Measurements from ENCODE around the gene SYNE4. TPM values are rescaled to one million over a fixed set of nuclear protein-coding genes. Genes with fewer than 3 reads are reported as not detected.

Gene SYNE4
- total and polyA plus RNA-seq, 2 of the 4 experiments (the other 2 are of a cell fraction) = 0.27 TPM; not detected in 1

DNA sequence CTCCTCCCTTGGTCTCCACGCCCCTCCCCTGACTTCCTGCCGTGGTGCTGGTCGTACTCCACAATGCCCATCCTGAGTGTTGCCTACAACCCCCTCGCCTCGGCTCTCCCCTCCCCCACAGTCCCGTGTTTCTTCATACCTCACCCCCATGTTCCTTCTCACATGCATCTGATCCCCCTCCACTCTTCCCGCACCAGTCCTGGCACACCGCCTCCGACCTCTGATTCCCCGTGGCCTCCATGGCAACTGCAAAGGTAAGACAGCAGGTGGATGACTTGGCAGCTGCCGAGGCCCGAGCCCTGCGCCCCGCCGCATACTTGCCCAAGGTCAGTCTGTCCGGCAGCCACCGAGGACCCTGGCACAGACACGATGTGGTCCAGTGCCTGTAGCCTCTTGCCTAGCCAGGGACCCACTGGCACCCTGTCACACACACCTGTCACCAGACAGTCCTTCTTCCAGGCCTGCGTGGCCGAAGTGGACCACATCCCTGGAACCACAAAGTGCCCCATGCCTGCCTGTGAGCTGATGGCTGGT is 29.7 kb downstream of the SYNE4 start:
- dilution Hi-C loops (cut with HindIII; ENCODE audit: low sequenced_read_pairs, unreplicated experiment) (no loop called here), intact Hi-C loops (cut with micrococcal nuclease) (no loop called here), in situ Hi-C loops (cut with MboI; ENCODE audit: low sequenced_read_pairs) (no loop called here)
- WGBS, 2 experiments (ENCODE audit: extremely low coverage in 2 of 2, insufficient read length in 1 of 2) = 47% methylated on average over 16 of the region's 20 CpGs; no CpG with 5 or more reads in 1 of the 2 experiments
- Histone ChIP-seq H3K14ac (replicated peaks; ENCODE audit: low read depth, low read length) (no peak overlapping the region), H4K20me1 (ENCODE audit: insufficient read depth, low read length) (no peaks in the 10 kb centered on the region), H2BK120ac (ENCODE audit: low read depth, low read length) (no peak overlapping the region), H3K9ac (ENCODE audit: low read depth, low read length) (no peak overlapping the region), H3K79me1 (ENCODE audit: low read depth in 1 of 2, low read length in 2 of 2) (no peaks in the 10 kb centered on the region), H3K9me1 (ENCODE audit: insufficient read depth, low read length) (no peaks in the 10 kb centered on the region), H3K18ac (ENCODE audit: low read depth, low read length) (no peak overlapping the region), H2AK5ac (ENCODE audit: low read depth, low read length) (no peak overlapping the region), H4K8ac (ENCODE audit: low read depth in 2 of 2, low read length in 2 of 2) (no peak overlapping the region), H3K4me1 (ENCODE audit: control insufficient read depth, insufficient read depth, low read length) (no peaks in the 10 kb centered on the region), H4K5ac (ENCODE audit: low read depth, low read length) (no peak overlapping the region), H3K9me3 (ENCODE audit: control insufficient read depth, insufficient read depth, low read length) (no peaks in the 10 kb centered on the region), H3K4ac (ENCODE audit: low read depth, low read length) (no peak overlapping the region), H2BK5ac (ENCODE audit: low read depth, low read length, poor library complexity, severe bottlenecking) (no peak overlapping the region), H2AFZ (replicated peaks; ENCODE audit: low read length, poor library complexity) (no peak overlapping the region), H2BK20ac (ENCODE audit: low read depth, low read length) (no peak overlapping the region), H4K91ac (ENCODE audit: insufficient read depth, low read depth, low read length) (no peak overlapping the region), H3K23ac (ENCODE audit: low read depth, low read length) (no peak overlapping the region), H3K4me3 (ENCODE audit: insufficient read depth, low read depth, low read length) (no peak overlapping the region), H3K4me2 (ENCODE audit: low read depth, low read length) (no peak overlapping the region), H3K36me3 (ENCODE audit: control insufficient read depth, insufficient read depth, low read length) (no peaks in the 10 kb centered on the region), H2BK15ac (ENCODE audit: low read depth, low read length) (no peak overlapping the region), H3K56ac (ENCODE audit: extremely low read depth, insufficient read depth, low read length) (no peak overlapping the region), H2AK9ac (replicated peaks; ENCODE audit: low read depth, low read length, poor library complexity) (no peak overlapping the region), H3K27me3 (ENCODE audit: control insufficient read depth, insufficient read depth, low read length) (peaks cover 17% of the 10 kb centered on the region), H3K27ac (ENCODE audit: insufficient read depth, low read length) (no peak overlapping the region)
- ChIA-PET CTCF (no interaction called here), POLR2A (ENCODE audit: unreplicated experiment) (no interaction called here)
- no peak for TF ChIP-seq CEBPB (IDR thresholded peaks at IDR 0.05; ENCODE audit: low read depth, low read length)
- no peak for TF ChIP-seq MAFK (IDR thresholded peaks at IDR 0.05; ENCODE audit: low read depth, low read length)
- no peak for TF ChIP-seq FOS (IDR thresholded peaks at IDR 0.05; ENCODE audit: low read depth, low read length)
- TF ChIP-seq NFE2L2 (IDR thresholded peaks at IDR 0.05; ENCODE audit: low read depth, low read length) = no peak
- TF ChIP-seq BHLHE40 (IDR thresholded peaks at IDR 0.05; ENCODE audit: low read depth, low read length) = no peak
- no peak for TF ChIP-seq RFX5 (IDR thresholded peaks at IDR 0.05; ENCODE audit: low read depth, low read length)
- no peak for TF ChIP-seq POLR2A (IDR thresholded peaks at IDR 0.05; ENCODE audit: low read depth, low read length)
- TF ChIP-seq SMC3 (IDR thresholded peaks at IDR 0.05; ENCODE audit: low read depth, low read length) = no peak
- no peak for TF ChIP-seq RCOR1 (IDR thresholded peaks at IDR 0.05; ENCODE audit: insufficient replicate concordance, low read length)
- TF ChIP-seq CHD1 (IDR thresholded peaks at IDR 0.05; ENCODE audit: low read depth, low read length) = no peak
- no peak for TF ChIP-seq MAZ (IDR thresholded peaks at IDR 0.05; ENCODE audit: borderline replicate concordance, low read depth, low read length)
- TF ChIP-seq RAD21 (IDR thresholded peaks at IDR 0.05; ENCODE audit: low read length) = no peak
- TF ChIP-seq, protein P1, sequence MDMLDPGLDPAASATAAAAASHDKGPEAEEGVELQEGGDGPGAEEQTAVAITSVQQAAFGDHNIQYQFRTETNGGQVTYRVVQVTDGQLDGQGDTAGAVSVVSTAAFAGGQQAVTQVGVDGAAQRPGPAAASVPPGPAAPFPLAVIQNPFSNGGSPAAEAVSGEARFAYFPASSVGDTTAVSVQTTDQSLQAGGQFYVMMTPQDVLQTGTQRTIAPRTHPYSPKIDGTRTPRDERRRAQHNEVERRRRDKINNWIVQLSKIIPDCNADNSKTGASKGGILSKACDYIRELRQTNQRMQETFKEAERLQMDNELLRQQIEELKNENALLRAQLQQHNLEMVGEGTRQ (IDR thresholded peaks at IDR 0.05; ENCODE audit: low read depth, low read length) = no peak
- TF ChIP-seq, protein P2, sequence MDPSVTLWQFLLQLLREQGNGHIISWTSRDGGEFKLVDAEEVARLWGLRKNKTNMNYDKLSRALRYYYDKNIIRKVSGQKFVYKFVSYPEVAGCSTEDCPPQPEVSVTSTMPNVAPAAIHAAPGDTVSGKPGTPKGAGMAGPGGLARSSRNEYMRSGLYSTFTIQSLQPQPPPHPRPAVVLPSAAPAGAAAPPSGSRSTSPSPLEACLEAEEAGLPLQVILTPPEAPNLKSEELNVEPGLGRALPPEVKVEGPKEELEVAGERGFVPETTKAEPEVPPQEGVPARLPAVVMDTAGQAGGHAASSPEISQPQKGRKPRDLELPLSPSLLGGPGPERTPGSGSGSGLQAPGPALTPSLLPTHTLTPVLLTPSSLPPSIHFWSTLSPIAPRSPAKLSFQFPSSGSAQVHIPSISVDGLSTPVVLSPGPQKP (IDR thresholded peaks at IDR 0.05; ENCODE audit: borderline replicate concordance, low read depth, low read length) = no peak
- TF ChIP-seq, protein P3, sequence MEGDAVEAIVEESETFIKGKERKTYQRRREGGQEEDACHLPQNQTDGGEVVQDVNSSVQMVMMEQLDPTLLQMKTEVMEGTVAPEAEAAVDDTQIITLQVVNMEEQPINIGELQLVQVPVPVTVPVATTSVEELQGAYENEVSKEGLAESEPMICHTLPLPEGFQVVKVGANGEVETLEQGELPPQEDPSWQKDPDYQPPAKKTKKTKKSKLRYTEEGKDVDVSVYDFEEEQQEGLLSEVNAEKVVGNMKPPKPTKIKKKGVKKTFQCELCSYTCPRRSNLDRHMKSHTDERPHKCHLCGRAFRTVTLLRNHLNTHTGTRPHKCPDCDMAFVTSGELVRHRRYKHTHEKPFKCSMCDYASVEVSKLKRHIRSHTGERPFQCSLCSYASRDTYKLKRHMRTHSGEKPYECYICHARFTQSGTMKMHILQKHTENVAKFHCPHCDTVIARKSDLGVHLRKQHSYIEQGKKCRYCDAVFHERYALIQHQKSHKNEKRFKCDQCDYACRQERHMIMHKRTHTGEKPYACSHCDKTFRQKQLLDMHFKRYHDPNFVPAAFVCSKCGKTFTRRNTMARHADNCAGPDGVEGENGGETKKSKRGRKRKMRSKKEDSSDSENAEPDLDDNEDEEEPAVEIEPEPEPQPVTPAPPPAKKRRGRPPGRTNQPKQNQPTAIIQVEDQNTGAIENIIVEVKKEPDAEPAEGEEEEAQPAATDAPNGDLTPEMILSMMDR (conservative IDR thresholded peaks at IDR 0.05; ENCODE audit: low read depth, low read length) = no peak
- no peak for TF ChIP-seq MXI1 (IDR thresholded peaks at IDR 0.05; ENCODE audit: borderline replicate concordance, low read depth, low read length)
- ATAC-seq (ENCODE audit: low read depth) (no peak), DNase-seq (no peak)
- BruUV-seq (replicated peaks) = no TSS peak
